RWPE2 (cell line): ENCODE results near the gene FARS2.

Experiments used
- ATAC-seq: fragments of 200-7000 bp; cut with Tn5 transposase; 3 replicates; pipeline ENCODE4 v1.9.1; 2021; ENCODE audit warnings: low read depth
- DNase-seq: peaks from one replicate; pipeline ENCODE4 v3.0.0-alpha.2; 2020; ENCODE audit warnings: low spot score
- H3K27ac ChIP-seq: fragments of 450-650 bp; 2 replicates; pipeline ENCODE4 v1.5.1; 2017; ENCODE audit warnings: mild to moderate bottlenecking; ENCODE audit not compliant: poor library complexity, severe bottlenecking
- H3K27me3 ChIP-seq: fragments of 250-450 bp; sonication (Bioruptor Pico); 2 replicates; pipeline ENCODE4 v1.5.1; 2021; ENCODE audit warnings: mild to moderate bottlenecking, moderate library complexity; ENCODE audit not compliant: insufficient read depth, poor library complexity, severe bottlenecking
- H3K36me3 ChIP-seq: fragments of 250-450 bp; sonication (Bioruptor Pico); 2 replicates; pipeline ENCODE4 v1.5.1; 2020; ENCODE audit warnings: low read depth, mild to moderate bottlenecking, moderate library complexity
- H3K4me1 ChIP-seq: fragments of 250-450 bp; sonication (Bioruptor Pico); 2 replicates; pipeline ENCODE4 v1.5.1; 2021; ENCODE audit warnings: mild to moderate bottlenecking, moderate library complexity; ENCODE audit not compliant: insufficient read depth, poor library complexity, severe bottlenecking
- H3K4me3 ChIP-seq: fragments of 250-450 bp; sonication (Bioruptor Pico); 2 replicates; pipeline ENCODE4 v1.5.1; 2021; ENCODE audit warnings: mild to moderate bottlenecking, moderate library complexity; ENCODE audit not compliant: severe bottlenecking
- H3K9me3 ChIP-seq: fragments of 250-450 bp; sonication (Bioruptor Pico); 2 replicates; pipeline ENCODE4 v1.5.1; 2021; ENCODE audit warnings: mild to moderate bottlenecking, moderate library complexity; ENCODE audit not compliant: severe bottlenecking
- TF ChIP-seq, protein P1 (sequence below): fragments of 450-650 bp; IDR thresholded peaks from one replicate; pipeline ENCODE4 v1.5.1; 2017; ENCODE audit warnings: mild to moderate bottlenecking, moderate library complexity; ENCODE audit not compliant: poor library complexity, severe bottlenecking

The FARS2 gene

DNA sequence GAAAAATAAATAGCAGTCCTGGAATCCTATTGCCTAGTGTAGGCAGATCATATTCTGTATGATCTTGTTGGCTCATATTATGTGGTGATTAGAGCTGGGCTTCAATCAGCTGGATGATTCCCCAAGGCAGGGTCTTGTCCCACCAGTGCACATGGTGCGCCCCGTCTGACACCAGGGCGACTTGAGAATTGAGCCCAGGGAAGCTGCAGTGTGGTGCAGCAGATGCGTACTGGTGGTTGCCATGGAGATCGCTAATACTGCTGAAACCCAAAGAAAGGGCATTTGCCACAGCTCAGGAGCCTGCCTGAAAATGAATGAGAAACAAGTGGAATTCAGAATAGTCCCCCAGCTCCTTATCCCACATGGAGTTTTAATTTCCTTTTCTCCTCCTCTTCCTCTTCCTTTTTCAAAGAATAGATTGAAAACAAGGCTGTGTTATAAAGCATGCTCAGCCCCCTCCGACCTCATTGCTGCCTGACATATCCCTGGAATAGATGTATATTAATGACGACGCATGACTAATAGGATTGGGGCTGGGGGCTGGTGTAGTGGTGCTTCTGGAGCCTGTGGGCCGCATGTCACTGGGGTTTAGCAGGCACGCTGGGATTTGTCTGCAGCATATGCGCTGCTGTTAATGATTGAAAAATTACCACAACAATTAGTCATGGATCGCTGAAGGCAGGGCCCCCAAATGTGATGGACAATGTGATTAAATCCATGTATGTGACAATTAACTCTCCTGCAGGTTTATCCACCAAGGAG is 210.5 kb downstream of the FARS2 start:
- Histone ChIP-seq H3K4me1 (no peaks in the 10 kb centered on the region), H3K9me3 (no peaks in the 10 kb centered on the region), H3K27ac (no peak overlapping the region), H3K36me3 (no peaks in the 10 kb centered on the region), H3K4me3 (no peak overlapping the region), H3K27me3 (no peaks in the 10 kb centered on the region)
- TF ChIP-seq, protein P1, sequence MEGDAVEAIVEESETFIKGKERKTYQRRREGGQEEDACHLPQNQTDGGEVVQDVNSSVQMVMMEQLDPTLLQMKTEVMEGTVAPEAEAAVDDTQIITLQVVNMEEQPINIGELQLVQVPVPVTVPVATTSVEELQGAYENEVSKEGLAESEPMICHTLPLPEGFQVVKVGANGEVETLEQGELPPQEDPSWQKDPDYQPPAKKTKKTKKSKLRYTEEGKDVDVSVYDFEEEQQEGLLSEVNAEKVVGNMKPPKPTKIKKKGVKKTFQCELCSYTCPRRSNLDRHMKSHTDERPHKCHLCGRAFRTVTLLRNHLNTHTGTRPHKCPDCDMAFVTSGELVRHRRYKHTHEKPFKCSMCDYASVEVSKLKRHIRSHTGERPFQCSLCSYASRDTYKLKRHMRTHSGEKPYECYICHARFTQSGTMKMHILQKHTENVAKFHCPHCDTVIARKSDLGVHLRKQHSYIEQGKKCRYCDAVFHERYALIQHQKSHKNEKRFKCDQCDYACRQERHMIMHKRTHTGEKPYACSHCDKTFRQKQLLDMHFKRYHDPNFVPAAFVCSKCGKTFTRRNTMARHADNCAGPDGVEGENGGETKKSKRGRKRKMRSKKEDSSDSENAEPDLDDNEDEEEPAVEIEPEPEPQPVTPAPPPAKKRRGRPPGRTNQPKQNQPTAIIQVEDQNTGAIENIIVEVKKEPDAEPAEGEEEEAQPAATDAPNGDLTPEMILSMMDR, result no peak
- ATAC-seq, result no peak
- no peak for DNase-seq

DNA sequence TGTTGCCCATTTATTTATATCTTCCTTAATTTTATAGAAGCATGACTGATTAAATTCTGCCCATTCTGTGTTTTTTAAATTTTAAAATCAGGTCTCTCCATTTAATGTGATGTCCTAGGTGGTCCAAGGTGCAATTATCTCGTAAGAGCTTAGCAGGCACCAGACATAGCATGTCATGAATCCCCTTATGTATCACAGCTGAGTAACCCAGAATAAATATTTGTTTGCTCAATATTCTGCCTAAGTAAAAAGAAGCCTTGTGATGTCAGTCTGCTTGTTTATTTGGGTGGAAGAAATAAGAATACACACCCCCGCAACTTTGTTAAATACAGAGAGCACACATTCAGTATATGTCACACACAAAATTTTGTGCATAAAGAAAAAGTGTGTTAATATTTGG is 211.3 kb downstream of the FARS2 start:
- no peak for DNase-seq
- H3K4me1 ChIP-seq, result no peaks in the 10 kb centered on the region
- no peak overlapping the region for H3K27ac ChIP-seq
- ATAC-seq, result no peak
- no peaks in the 10 kb centered on the region for H3K9me3 ChIP-seq
- H3K4me3 ChIP-seq, result no peak overlapping the region
- H3K27me3 ChIP-seq, result no peaks in the 10 kb centered on the region
- TF ChIP-seq, protein P1, result no peak
- H3K36me3 ChIP-seq, result no peaks in the 10 kb centered on the region

DNA sequence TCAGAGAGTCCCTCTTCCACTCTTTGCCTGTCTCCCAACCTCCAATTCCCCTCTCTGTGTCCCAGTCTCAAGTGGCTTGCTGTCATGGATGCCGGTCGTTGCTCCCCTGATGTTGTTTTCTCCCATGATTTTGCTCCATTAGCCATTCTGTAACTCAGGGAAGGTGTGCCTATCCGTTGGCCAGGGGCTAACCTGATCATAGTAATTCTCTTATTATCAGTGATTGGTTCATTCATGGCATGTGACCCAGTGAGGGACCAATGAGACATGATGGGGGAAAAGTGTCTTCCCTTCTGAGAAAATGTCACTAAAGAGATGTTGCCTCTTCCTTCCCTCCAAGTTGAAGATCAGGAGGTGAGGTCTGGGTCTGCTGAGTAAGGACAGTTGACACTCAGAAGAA is 214.5 kb downstream of the FARS2 start:
- DNase-seq (no peak), ATAC-seq (no peak)
- no peak overlapping the region for H3K27ac ChIP-seq
- no peaks in the 10 kb centered on the region for H3K4me1 ChIP-seq
- H3K9me3 ChIP-seq, result no peaks in the 10 kb centered on the region
- no peak overlapping the region for H3K4me3 ChIP-seq
- H3K36me3 ChIP-seq, result no peaks in the 10 kb centered on the region
- TF ChIP-seq, protein P1, result no peak
- no peaks in the 10 kb centered on the region for H3K27me3 ChIP-seq

DNA sequence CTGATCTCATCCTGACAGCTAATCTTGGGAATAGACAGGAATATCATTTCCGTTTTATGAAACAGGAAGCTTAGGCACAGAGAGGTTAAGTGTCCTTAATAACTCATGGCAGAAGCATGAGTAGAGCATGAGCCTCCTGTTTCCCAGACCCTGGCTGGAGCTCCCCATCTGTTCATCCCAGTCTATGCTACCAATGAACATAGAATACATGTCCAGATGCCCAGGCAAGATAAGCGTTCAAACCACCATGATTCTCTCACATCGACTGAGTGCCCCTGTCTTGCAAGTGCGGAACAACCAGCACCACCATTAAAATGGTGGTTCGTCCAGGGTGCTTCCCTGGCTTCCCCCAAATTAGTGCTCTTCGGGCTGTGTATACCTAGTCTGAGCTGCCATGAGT is 217.1 kb downstream of the FARS2 start:
- Histone ChIP-seq H3K4me3 (no peak overlapping the region), H3K36me3 (no peaks in the 10 kb centered on the region), H3K9me3 (no peaks in the 10 kb centered on the region), H3K27me3 (no peaks in the 10 kb centered on the region), H3K4me1 (no peaks in the 10 kb centered on the region), H3K27ac (no peak overlapping the region)
- ATAC-seq (no peak), DNase-seq (no peak)
- TF ChIP-seq, protein P1, result no peak

DNA sequence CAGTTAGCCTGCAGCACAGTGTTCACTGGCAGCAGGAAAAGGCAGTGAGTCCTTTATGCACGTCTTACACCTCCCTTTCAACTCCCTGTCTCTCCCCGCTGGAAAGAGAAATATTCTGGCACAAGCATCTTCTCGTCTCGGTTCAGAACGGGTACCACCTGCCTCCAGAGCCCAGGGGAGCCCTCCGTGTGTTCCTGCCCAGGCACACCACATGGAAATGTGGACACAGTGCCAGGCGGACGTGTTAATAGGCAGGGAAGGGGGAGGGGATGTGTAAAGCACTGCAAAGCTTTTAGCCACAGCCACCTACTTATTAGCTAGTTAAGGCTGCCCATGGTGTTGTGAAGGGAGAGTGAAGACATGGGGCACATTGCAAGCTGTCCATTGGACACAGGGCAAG is 219.7 kb downstream of the FARS2 start:
- H3K9me3 ChIP-seq, result no peaks in the 10 kb centered on the region
- no peak overlapping the region for H3K27ac ChIP-seq
- ATAC-seq, result no peak
- H3K4me1 ChIP-seq, result no peaks in the 10 kb centered on the region
- no peaks in the 10 kb centered on the region for H3K36me3 ChIP-seq
- no peak for DNase-seq
- TF ChIP-seq, protein P1, result no peak
- H3K27me3 ChIP-seq, result no peaks in the 10 kb centered on the region
- no peak overlapping the region for H3K4me3 ChIP-seq
